KOPT-K1 (cell line): ENCODE data around the gene ADAM10.
"Not testable (repeated sequence)": the region's sequence is repeated elsewhere in the genome, so short reads cannot be mapped to it uniquely, and the experiment has no call there.

Source experiments
- H3K27ac ChIP-seq: fragments of 200-600 bp; sonication (generic); 2 replicates; pipeline ENCODE4 v1.5.1; 2016; ENCODE audit warnings: antibody characterized with exemption, mild to moderate bottlenecking, low read depth, low read length; ENCODE audit not compliant: poor library complexity, severe bottlenecking
- H3K36me3 ChIP-seq: fragments of 200-600 bp; sonication (generic); 2 replicates; pipeline ENCODE4 v1.5.1; 2017; ENCODE audit warnings: antibody characterized with exemption, mild to moderate bottlenecking, low read length, moderate library complexity; ENCODE audit not compliant: insufficient read depth
- H3K9me3 ChIP-seq: fragments of 200-600 bp; sonication (generic); 2 replicates; pipeline ENCODE4 v1.5.1; 2017; ENCODE audit warnings: antibody characterized with exemption, low read length, mild to moderate bottlenecking; ENCODE audit not compliant: insufficient read depth, poor library complexity, severe bottlenecking

The ADAM10 gene, protein sequence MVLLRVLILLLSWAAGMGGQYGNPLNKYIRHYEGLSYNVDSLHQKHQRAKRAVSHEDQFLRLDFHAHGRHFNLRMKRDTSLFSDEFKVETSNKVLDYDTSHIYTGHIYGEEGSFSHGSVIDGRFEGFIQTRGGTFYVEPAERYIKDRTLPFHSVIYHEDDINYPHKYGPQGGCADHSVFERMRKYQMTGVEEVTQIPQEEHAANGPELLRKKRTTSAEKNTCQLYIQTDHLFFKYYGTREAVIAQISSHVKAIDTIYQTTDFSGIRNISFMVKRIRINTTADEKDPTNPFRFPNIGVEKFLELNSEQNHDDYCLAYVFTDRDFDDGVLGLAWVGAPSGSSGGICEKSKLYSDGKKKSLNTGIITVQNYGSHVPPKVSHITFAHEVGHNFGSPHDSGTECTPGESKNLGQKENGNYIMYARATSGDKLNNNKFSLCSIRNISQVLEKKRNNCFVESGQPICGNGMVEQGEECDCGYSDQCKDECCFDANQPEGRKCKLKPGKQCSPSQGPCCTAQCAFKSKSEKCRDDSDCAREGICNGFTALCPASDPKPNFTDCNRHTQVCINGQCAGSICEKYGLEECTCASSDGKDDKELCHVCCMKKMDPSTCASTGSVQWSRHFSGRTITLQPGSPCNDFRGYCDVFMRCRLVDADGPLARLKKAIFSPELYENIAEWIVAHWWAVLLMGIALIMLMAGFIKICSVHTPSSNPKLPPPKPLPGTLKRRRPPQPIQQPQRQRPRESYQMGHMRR

DNA sequence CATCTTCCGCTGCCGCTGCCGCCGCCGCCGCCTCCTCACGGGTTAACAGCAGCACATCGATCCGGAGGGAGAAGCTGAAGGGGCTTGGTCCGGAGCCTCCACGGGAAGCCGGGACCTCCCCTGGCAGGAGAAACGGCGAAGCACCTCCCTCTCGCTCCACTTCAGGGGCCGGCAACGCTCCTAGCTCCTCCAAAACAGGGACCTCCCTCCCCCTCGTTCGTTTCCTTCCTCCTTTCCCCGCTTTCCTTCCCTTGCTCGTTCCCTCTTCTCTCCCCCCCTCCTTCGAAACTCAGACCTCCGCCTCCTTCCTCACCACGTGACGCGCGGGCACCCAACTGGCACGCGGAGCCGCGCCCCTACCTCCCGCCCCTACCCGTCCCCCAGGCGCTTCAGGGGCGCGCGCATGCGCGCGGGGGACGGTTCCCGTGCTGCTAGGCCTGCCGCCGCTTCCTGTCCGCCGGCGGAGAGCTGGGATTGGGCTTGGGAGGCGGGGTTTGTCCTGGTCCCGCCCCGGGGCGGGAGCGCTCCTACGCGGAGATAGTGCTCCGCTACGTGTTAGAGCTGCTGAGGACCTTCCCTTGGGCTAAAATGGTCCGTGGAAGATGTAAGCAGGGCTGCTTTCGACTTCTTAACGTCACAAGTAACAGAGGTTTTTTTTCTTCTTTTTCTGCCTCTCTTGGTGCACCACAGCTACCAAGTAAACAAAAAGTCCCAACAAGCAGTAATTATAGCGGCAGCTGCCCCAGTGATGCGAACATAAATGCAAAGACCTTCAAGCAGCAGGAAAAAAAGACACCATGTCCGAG is at the start of gene ADAM10:
Gene ADAM10, minus strand, starts transcription at position 176 of the 806 bp plus-strand sequence. Its CDS starts 173 bp downstream, at position 3.
- Histone ChIP-seq H3K9me3 (no peaks in the 10 kb centered on the region), H3K27ac (peak within 1 kb of the TSS; percentile 85), H3K36me3 (no peaks in the 10 kb centered on the region)

DNA sequence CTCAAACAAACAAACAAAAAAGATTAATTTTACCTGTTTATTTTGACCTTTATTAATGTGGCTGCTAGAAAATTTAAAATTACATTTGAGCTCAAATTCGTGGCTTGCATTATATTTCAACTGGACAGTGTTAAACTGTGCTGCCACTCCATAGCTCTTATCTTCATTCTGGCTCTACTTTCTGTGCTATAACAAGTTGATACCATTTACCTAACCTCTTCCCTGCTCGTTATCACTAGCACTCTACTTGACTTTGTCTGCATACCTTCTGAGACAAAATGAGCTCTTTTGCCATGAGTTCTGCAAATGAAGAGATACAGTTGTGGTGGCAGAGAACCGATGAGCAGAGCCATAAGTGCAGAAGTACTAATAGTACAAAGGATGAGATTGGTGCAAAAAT is 48.0 kb upstream of the ADAM10 start:
- Histone ChIP-seq H3K27ac (no peak overlapping the region), H3K9me3 (no peaks in the 10 kb centered on the region), H3K36me3 (peaks cover 2% of the 10 kb centered on the region; the same call in 1 of the 2 replicates)

DNA sequence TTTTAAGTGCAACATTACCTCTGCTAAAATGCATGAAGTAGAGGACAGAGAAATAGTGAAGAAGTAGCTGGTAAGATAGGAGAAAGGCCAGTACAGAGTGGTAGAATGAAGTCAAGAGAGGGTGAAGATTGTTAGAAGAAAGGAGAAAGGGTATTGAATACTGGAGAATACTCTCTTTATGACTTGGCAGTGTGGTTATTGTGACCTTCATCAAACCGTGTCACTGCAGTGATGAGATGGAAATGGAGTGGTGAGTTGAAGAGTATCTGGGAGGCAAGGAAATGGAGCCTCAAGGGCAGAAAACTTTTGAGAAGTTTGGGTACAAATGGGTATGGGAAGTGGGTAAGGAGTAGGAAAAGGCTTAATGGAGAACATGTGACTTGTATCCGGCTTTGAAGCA is 46.3 kb upstream of the ADAM10 start:
- no peaks in the 10 kb centered on the region for H3K9me3 ChIP-seq
- no peaks in the 10 kb centered on the region for H3K36me3 ChIP-seq
- no peak overlapping the region for H3K27ac ChIP-seq

DNA sequence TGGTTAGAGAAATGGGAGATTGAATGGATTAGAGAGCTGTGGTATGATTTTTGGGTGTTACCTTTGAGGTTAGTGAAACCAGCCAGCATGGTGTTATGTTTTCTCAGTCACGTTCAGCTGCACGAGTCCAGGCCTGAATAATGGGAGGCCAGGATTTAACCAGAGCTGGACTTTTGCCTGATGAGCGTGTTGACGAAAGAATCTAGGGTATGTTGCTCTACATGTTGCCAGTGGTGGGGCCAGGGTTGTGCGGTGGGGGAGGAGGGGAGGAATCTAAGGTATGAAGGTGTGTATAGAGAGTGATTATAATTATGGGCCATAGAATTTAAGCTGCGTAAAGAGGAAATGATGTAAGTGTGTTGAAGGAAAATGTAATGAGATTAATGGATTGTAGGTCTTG is 44.4 kb upstream of the ADAM10 start:
- no peaks in the 10 kb centered on the region for H3K9me3 ChIP-seq
- no peak overlapping the region for H3K27ac ChIP-seq
- H3K36me3 ChIP-seq: no peaks in the 10 kb centered on the region

DNA sequence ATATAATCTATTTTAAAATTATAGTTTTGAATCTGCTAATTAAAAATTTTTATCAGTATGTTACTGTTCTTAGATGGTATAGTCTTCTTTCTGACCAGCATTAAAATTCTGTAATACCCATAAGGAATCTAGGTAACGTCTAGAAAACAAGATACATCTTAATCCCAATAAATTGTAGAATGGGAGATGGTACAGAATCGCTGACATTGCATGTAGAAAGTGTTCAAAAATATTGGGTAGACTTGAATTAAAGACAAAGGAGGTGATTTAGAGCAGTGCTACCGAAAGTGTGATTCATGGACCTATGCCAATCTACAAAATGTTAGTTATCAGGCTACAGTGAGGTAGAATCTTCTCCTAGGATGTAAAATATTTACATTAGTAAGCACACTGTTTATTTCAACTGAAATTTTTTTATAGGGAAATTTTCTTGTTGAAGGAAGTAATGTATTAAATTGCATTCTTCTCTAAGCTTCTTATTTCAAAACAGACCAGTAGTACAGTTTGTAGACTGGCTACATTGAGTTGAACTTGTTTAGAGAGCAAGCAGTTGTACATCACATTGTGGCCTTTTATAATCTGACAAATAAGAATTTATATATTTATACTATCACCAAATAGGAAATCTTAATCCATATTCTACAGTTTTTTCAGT is 38.7 kb upstream of the ADAM10 start:
- no peaks in the 10 kb centered on the region for H3K9me3 ChIP-seq
- H3K27ac ChIP-seq: no peak overlapping the region

DNA sequence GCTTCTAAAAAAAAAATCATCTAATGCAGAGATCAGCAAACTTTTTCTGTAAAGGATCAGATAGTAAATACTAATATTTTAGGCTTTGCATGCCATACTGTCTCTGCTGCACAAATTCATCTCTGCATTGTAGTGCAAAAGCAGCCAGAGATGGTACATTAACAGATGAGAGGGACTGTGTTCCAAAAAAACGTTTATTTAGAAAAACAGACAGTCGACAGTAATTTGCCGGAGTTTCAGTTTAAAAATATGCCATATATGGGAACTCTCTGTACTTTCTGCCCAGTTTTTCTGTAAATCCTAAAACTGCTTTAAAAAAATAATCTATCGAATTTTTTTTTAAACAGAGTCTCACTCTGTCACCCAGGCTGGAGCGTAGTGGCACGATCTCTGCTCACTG is 35.8 kb upstream of the ADAM10 start:
- Histone ChIP-seq H3K36me3 (no peaks in the 10 kb centered on the region), H3K27ac (no peak overlapping the region), H3K9me3 (no peaks in the 10 kb centered on the region)

More for the DNA sequence above, 38.7 kb upstream of the ADAM10 start:
- H3K36me3 ChIP-seq: no peaks in the 10 kb centered on the region

DNA sequence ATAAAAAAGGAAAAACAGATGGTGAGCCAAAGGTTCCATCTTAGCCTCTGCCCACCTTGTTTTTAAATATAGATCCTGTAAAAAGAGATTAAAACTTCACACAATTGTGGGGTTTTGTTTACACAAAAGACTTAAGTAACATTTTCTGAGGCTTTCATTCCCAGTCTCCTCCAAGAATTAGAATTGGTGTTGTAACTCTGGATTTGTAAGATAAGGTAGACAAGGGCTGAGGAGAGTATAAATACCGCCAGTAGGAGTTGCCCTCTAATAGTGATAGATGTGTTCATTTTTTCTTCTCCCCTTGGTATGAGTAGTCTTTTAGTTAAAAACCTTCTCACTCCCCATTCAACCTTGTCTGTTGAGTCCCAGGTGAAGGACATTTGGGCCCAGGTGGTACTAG is 30.0 kb upstream of the ADAM10 start:
- Histone ChIP-seq H3K9me3 (no peaks in the 10 kb centered on the region), H3K27ac (no peak overlapping the region), H3K36me3 (no peaks in the 10 kb centered on the region)

DNA sequence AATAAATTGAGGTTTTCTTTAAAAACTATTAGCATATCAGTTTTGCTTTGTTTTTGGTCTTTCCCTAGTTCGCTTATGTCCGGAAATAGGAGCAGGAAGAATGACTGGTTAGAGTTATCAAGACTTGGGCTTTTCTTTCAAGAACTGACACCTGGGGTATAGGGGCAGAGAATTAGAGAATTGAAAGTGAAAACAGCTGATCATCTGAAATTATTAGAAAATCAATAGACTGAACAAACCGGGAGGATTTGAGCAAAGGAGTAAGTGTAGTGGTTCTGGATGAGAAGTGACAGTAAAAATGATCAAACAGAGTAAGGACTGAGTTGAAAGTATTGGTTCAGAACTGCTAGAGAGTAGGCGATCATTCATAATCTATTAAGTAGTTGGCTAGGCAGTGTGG is 27.6 kb upstream of the ADAM10 start:
- Histone ChIP-seq H3K9me3 (no peaks in the 10 kb centered on the region), H3K27ac (no peak overlapping the region)

DNA sequence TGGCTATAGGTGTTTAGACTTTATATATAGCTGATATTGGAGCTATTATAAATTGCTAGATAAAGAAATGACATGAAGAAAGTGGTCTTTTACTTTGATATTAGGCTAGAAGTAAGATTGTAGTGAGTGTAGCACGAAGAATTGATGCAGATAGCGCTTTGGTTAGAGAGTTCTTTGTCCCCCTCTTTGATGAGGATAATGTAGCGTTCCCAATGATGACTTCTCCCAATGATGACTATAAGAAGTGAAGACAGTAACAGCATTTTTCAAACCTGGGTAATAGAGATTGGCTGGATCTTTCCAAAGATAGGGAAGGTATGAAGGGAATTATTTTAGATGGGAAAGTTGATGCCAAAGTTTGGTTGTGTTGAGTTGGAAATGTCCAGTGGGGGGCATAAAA is 25.9 kb upstream of the ADAM10 start:
- no peaks in the 10 kb centered on the region for H3K9me3 ChIP-seq
- no peaks in the 10 kb centered on the region for H3K36me3 ChIP-seq
- H3K27ac ChIP-seq: no peak overlapping the region

More for the DNA sequence above, 27.6 kb upstream of the ADAM10 start:
- H3K36me3 ChIP-seq: no peaks in the 10 kb centered on the region

DNA sequence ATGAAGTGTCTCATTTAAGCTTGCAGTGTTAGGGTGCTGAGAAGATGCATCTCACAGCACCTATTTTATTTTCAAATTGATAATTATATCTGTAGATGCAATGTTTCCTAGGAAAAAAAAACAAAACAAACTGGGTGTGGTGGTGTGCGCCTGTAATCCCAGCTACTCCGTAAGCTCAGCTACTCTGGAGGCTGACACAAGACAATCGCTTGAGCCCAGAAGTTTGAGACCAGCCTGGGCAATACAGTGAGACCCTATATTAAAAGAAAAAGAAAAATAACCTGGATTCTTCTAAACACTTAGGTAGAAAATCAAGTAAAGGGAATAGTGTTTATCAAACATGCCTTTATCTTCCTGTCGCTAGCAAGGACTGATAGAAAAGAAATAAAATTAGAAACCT is 23.5 kb upstream of the ADAM10 start:
- H3K36me3 ChIP-seq: no peaks in the 10 kb centered on the region
- H3K27ac ChIP-seq: no peak overlapping the region
- H3K9me3 ChIP-seq: no peaks in the 10 kb centered on the region

DNA sequence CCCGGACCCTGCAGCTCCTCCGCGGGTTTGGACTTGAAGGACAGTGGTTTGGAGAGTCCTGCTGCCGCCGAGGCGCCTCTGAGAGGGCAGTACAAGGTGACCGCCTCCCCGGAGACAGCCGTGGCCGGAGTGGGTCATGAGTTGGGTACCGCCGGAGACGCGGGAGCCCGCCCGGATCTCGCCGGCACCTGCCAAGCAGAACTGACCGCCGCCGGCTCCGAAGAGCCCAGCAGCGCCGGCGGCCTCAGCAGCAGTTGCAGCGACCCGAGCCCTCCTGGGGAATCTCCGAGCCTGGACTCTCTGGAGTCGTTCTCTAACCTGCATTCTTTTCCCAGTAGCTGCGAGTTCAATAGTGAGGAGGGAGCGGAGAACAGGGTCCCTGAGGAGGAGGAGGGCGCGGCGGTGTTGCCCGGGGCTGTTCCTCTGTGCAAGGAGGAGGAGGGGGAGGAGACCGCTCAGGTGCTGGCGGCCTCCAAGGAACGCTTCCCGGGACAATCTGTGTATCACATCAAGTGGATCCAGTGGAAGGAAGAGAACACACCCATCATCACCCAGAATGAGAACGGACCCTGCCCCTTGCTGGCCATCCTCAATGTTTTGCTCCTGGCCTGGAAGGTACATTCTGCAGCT is 22.2 kb upstream of the ADAM10 start:
- peak overlapping the region; percentile 79 for H3K27ac ChIP-seq

DNA sequence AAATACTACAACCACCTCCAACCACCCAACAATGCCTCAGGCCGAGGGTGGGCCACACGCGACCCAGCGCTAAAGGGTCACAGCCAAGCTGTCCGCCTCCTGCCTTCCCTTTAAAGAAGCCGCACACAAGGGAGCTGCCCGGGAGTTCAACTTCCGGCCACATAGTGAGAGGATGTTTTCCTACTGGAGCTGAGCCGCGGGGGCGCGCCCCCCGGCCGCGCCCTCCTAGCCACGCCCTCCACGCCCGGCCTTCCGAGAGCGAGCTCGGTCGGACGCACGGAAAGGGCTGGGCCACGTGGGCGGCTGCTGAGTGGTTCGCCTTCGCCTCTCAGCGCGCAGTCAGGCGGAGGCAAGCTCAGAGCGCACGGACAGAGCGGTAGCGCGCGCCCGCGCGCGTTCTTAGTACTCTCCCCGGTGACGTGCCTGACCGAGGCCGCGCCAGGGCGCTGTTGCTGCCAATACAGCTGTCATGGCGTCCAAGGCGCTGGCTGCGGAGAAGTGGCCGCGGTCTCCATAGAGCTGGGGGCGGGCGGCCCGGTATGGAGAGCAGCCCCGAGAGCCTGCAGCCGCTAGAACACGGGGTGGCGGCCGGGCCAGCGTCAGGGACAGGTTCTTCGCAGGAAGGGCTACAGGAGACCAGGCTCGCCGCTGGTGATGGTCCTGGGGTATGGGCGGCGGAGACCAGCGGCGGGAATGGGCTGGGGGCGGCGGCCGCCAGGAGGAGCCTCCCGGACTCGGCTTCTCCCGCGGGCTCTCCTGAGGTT is 21.5 kb upstream of the ADAM10 start, which contains the start of gene MINDY2:
Gene MINDY2, plus strand, starts transcription at position 446 of the 764 bp plus-strand sequence. Its CDS starts 94 bp downstream, at position 540.
- H3K9me3 ChIP-seq: no peaks in the 10 kb centered on the region
- H3K36me3 ChIP-seq: no peaks in the 10 kb centered on the region
- peak within 1 kb of the TSS; percentile 79 for H3K27ac ChIP-seq

More for the DNA sequence above, 22.2 kb upstream of the ADAM10 start:
- Histone ChIP-seq H3K9me3 (no peaks in the 10 kb centered on the region), H3K36me3 (no peaks in the 10 kb centered on the region)

DNA sequence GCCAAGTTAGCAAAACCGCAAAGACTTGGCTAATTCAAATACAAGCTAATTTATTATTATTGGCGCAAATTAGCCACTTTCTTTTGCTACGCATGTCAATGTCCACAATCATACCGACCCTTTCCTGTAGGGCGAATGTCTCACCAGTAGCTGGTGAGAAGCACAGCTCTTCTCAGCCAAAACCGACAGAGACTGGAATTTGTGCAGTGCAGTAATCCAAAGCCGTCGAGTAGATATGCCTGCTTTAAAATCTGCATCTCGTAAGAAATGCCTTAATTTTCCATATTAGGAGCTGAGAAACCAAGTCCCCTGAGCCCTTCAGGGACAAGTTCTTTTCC is 21.0 kb upstream of the ADAM10 start:
- Histone ChIP-seq H3K27ac (peak overlapping the region; percentile 79), H3K9me3 (no peaks in the 10 kb centered on the region), H3K36me3 (no peaks in the 10 kb centered on the region)

DNA sequence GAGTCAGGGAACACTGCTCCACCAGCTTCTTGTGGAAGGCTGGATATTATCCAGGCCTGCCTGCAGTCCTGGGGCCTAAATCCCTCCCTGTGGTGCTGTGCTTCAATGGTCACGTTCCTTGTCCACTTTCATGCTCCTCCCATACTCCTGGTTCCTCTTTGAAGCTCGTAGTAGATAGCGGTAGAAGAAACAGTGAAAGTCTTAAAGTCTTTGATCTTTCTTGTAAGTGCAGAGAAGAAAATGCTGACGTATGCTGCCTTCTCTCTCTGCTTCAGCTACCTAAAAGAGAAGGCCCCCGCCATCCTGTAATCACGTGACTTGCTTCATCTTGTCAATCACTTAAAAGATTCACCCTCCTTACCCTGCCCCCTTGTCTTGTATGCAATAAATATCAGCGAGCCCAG is 19.1 kb upstream of the ADAM10 start:
- H3K9me3 ChIP-seq: peaks cover 15% of the 10 kb centered on the region
- not testable (repeated sequence) for H3K27ac ChIP-seq, H3K36me3 ChIP-seq
